NB4 (cell line): Measurements from ENCODE around the gene ACSS3.

ENCODE experiments used
- DNase-seq: peaks from one replicate; pipeline ENCODE4 v3.0.0; 2010; ENCODE audit warnings: low read depth
- H3K4me3 ChIP-seq: one replicate; pipeline ENCODE4 v1.5.1; 2011; ENCODE audit warnings: mild to moderate bottlenecking, low read depth, low read length, moderate library complexity
- MAX ChIP-seq: IDR thresholded peaks from 2 replicates; pipeline ENCODE4 v1.6.1; 2011; ENCODE audit warnings: low read depth, low read length
- MYC ChIP-seq: IDR thresholded peaks from 2 replicates; pipeline ENCODE4 v1.6.1; 2011; ENCODE audit warnings: low read depth, low read length
- POLR2A ChIP-seq: IDR thresholded peaks from 2 replicates; pipeline ENCODE4 v1.6.1; 2011; ENCODE audit warnings: mild to moderate bottlenecking; ENCODE audit not compliant: insufficient read length; ENCODE audit errors: extremely low read depth
- TF ChIP-seq, protein P1 (sequence below): IDR thresholded peaks from one replicate; pipeline ENCODE4 v1.5.1; 2012; ENCODE audit warnings: low read depth, low read length

Gene ACSS3

DNA sequence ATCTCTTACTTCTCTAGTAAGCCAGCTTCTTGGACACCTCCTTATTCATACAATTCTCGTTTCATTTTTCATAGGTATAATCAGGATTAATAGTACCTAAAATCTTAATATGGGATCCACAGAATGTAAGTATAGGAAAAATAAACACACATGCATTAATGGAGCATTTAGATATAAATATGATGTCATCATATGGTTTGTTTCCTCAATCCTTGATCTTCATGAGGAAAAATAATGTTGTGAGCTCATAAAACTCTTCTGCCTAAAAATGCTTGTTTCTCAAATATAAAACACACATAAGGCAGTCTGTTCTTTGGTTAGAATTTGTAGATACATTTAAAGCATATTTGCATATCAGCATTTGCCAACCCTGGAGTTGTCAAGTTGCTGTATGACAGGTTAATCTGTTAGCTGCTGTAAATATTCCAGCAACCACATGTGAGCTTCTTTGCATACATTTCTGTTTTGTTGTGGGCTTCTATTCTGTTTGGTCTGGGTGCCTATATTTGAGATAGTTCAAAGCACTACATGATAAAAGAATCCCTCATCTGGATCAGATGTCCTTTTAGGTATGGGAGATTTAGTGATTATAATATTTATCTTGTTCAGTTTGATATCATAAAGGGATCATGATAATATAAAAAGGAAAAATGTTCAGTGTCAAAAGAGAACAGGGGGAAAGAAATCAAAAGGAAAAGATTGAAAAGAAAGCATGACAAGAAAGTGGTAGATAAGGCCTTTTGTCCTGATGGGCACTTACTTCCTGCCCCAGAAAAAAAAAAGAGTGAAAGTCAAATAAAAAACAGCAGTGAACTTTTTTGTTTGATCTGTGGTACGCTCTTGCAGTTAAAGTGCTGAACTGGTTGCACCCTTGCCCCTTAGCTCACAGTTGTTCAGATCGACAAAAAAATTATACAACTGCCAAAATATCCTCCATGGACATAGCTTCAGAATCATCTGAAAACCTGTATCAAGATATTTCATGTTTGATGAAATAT lies 68.6 kb downstream of the ACSS3 start:
- H3K4me3 ChIP-seq, result no peak overlapping the region
- no peak for DNase-seq
- TF ChIP-seq MYC (no peak), MAX (no peak), POLR2A (no peak)
- TF ChIP-seq, protein P1, sequence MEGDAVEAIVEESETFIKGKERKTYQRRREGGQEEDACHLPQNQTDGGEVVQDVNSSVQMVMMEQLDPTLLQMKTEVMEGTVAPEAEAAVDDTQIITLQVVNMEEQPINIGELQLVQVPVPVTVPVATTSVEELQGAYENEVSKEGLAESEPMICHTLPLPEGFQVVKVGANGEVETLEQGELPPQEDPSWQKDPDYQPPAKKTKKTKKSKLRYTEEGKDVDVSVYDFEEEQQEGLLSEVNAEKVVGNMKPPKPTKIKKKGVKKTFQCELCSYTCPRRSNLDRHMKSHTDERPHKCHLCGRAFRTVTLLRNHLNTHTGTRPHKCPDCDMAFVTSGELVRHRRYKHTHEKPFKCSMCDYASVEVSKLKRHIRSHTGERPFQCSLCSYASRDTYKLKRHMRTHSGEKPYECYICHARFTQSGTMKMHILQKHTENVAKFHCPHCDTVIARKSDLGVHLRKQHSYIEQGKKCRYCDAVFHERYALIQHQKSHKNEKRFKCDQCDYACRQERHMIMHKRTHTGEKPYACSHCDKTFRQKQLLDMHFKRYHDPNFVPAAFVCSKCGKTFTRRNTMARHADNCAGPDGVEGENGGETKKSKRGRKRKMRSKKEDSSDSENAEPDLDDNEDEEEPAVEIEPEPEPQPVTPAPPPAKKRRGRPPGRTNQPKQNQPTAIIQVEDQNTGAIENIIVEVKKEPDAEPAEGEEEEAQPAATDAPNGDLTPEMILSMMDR, result no peak

DNA sequence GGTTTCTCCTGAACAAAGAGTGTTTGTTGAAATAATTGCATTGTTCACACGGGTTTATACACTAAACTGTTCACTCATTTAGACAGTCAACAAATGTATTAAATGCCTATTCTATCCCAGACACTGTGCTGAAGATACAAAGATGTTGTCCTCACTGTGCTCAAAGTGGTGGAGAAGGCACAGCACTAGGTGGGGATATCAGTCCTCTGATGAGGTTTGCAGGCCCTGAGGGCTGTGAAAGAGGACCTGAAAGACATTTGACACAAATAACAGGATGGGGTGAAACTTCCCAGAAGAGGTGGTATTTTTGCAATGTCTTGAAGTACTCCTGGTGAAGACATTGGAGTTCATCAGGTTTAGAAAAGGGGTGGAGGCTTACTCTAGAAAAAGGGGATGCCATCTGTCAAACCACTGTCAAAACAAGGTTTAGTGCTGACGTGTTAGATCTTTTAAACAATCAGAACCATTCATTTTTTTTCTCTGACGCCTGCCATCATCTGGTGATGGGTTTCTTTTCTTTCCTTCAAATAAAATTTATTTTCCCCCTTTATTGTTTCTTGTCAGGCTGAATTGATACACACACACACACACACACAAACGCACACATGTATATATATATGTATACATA lies 69.5 kb downstream of the ACSS3 start:
- no peak overlapping the region for H3K4me3 ChIP-seq
- TF ChIP-seq MYC (no peak), MAX (no peak), POLR2A (no peak)
- TF ChIP-seq, protein P1, result no peak
- no peak for DNase-seq

- TF ChIP-seq POLR2A (no peak), MAX (no peak), MYC (no peak)
- TF ChIP-seq, protein P1, result no peak
- H3K4me3 ChIP-seq, result no peak overlapping the region
- DNase-seq, result no peak
Measured at GRCh38 chr12:81150382-81150781, 72.5 kb downstream of the ACSS3 start.

DNA sequence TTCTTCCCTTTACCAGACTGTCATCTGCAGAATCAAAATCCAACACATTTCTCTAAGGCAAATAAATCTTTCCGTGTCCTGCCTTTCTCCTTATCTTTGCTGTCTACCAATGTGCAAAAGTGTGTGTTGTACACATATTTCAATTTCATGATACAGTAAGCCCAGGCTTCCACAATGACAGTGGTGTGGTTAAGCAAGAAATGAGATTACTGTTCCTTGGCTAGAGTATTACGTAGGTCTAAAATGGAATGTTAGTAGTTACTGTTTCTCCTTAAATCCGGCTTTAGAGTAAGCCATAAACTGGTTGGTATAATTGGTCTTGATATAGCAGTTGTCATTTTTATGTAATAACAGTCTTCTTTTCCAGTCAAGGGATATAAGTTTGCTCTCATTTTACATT lies 82.0 kb downstream of the ACSS3 start:
- no peak for TF ChIP-seq MYC
- TF ChIP-seq POLR2A, result no peak
- TF ChIP-seq, protein P1, result no peak
- TF ChIP-seq MAX, result no peak
- H3K4me3 ChIP-seq, result no peak overlapping the region
- no peak for DNase-seq

DNA sequence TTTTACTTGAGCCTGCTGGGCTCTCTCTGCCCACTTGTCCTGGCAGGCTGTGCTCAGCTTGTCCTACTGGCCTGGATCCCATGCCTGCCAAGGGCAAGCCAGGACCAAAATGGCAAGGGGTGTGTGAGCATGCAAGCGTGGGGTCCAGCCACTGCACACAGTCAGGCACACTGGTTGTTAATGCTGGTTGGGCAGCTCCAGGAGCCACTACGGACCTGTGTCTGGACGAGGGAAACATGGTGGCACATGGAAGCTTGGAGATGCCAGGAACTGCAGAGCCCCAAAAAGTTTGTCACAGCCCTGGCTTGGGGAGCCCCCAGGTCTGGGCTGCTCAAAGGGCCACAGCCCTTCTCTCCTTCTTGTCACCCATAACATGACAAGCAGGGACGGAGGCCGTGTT lies 83.8 kb downstream of the ACSS3 start:
- DNase-seq, result no peak
- no peak overlapping the region for H3K4me3 ChIP-seq

More for the DNA sequence above, 83.8 kb downstream of the ACSS3 start:
- TF ChIP-seq, protein P1, result no peak
- no peak for TF ChIP-seq POLR2A
- TF ChIP-seq MYC, result no peak
- TF ChIP-seq MAX, result no peak
